HK-2 (cell line): Measurements from ENCODE around the gene LAPTM5.
"Not testable (repeated sequence)": the region's sequence is repeated elsewhere in the genome, so short reads cannot be mapped to it uniquely, and the experiment has no call there.

Experiments used
- DNase-seq: peaks from one replicate; pipeline ENCODE4 v3.0.0-alpha.2; 2018; ENCODE audit not compliant: unreplicated experiment

The LAPTM5 gene, protein sequence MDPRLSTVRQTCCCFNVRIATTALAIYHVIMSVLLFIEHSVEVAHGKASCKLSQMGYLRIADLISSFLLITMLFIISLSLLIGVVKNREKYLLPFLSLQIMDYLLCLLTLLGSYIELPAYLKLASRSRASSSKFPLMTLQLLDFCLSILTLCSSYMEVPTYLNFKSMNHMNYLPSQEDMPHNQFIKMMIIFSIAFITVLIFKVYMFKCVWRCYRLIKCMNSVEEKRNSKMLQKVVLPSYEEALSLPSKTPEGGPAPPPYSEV

DNA sequence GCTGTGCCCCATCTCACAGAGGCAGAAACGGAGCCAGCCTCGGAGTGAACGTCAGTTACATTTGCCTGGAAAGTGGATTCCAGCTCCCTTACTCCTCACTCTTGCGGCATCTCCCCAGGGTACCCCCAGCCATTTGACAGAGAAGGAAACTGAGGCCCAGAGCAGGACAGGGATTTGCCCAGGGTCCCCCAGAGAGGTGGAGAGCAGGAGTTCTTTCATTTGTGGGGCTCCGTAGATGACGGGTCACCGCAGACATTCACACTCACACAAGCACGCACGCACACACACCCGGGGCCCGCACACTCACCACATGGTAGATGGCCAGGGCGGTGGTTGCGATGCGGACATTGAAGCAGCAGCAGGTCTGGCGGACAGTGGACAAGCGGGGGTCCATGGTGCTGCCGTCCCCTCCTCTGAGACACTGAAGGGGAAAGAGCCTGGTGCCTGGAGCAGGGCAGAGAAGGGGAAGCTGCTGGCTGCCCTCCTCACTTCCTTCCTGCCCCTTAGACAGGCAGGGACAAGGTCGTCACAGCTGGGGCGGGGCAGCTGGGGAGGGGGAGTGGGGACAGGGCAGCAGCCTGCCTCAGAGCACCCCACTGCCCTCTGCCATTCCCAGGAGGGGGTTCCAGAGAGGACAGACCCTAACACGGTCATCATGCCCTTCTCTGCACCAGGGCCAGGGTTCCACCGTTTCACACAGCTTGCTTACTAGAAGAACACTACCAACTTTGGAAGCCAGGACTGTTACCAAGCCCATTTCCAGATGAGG, at the start of gene LAPTM5:
LAPTM5 (minus strand) TSS at position 423 of the 769 bp plus-strand sequence; CDS start at position 394, 29 bp downstream.
- DNase-seq, result no peak

DNA sequence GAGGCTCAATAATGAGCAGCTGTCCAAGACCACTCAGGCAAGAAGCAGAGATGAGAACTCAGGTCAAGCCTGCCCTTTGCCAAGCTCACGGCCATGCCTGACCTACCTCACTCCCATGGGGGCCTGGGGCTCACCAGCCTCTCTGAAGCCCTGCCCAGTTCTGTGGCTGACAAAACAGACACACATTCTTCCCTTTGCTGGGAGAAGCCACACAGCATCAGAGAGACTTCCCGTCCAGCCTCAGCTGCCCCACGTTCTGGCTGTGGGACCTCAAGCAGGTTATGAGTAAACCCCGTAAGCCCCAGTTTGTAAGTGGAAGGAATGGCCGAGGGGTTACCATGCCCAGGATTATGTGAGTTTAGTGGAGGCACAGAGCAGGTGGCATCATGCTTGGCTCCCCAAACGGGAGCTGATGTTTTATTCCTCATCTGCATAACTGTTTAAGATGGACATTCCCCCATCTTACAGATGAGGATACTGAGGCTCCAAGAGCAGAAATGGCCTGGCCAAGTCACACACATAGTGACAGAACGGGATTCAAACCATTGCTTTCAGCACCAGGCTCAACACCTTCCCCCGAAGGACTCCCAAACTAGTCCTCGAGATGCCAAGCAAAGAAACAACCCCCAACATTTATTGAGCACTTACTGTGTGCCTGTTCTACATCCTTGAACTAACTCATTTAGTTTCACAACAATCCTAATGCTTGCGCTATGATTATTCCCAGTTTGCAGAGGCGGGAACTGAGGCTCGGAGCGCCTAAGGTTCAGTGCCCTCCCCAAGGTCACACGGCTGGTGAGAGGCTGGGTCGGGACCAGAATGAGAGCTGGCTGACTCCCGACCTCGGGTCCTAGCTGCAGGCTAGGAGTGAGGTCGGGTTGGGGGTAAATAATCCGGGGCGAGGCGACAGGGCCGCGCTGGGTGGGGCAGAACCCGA, 49.1 kb upstream of the LAPTM5 start:
- DNase-seq, result no peak

DNA sequence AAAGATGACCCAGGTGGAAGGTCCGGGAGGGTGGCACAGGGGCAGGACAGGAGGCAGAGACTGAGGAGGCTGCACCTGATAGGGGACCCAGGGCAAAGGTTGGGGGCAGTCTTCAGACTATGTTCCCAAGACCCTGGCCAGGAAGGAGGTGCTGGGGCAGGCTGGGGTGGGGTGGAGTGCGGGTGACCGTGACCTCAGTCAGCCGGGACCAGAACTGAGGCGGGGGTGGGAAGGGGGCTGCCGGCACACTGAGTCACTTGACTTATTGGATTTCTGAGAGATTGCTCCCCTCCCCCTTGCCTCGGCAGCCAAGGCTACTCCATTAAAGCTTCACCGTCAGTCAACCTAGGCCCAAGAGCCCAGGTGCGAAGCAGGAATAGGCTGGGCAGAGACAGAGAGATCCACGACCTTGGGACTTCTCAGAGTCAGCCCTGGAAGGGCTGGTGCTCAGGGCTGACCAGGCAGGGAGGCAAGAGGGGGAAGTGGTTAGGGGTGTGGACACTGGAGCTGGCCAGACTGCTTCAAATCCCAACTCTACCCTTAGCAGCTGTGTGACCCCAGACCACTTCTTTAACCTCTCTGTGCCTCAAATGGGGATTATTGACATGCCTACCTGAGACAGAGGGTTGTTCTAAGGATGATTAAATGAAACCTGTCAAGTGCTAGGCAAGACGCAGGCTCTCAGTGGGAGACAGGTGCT, 47.9 kb upstream of the LAPTM5 start:
- no peak for DNase-seq

DNA sequence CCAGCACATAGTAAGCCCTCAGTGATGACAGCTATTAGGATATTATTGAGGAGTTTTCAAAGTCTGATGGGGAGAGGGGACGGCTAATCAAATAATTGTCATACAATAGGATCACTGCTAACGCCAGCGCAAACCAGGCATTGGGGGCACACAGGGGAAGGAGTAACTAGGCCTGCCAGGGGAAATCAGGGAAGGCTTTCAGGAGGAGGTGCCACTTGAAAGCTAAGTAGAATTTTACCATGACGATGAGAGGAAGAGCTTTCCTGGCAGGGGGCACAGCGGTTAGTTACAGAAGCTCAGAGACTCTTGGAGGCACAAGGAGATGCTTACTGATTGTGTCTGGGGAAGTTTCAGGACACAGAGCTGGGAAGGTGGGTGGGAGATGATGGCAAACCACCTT, 47.2 kb upstream of the LAPTM5 start:
- no peak for DNase-seq

DNA sequence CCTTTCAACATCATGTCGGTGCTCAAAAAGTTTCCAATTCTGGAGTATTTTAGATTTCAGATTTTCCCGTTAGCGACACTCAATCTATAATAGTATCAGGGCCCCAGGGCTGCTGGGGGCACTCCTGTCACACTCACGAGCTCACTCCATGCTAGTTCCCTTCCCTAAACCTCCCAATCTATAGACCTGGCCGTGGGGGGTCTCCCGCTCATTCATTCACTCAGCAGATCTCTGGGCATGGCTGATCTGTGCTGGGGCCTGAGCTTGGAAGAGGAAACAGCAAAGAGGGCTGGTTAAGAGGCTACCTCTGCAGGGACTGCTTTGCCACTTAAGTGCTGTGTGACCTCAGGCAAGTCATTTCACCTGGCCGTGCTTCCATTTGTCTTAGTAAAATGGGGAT, 46.8 kb upstream of the LAPTM5 start:
- DNase-seq, result no peak

DNA sequence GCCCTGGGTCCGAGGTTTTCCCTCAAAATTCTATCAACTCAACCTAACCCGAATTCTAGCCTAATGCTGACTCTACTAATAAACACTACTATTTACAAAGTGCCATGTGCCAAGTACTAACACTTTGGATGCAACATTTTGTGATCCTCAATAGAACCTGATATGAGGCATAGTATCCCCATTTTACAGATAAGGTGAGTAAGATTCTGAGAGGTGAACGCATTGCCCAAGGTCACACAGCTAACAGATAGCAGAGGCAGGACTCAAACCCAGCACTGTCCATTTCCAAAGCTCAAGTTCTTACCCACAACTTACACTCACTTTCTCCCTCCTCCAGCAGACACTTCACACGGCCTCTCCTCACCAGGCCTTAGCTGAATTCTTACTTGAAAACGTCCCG, 46.0 kb upstream of the LAPTM5 start:
- no peak for DNase-seq

DNA sequence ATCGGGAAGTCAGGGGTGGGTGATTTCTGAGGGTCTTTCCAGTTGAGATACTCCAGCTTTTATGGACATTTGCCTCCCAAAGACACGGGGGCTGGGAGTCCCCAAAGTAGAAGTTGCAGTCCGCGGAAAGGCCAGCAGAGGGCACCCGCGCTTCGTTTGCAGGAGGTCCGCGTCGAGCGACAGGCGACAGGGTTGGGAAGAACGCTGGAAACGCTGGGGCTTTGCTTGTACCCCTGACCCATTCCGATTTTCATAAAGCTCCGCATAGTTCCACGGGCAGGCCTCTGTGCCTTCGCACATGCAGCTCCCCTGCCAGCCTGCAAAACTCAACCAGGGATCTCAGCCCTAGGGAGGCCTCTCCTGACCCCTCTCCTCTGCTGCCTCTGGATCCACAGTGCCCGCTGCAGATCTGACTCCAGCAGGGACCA, 44.2 kb upstream of the LAPTM5 start:
- DNase-seq, result peak; percentile 82

DNA sequence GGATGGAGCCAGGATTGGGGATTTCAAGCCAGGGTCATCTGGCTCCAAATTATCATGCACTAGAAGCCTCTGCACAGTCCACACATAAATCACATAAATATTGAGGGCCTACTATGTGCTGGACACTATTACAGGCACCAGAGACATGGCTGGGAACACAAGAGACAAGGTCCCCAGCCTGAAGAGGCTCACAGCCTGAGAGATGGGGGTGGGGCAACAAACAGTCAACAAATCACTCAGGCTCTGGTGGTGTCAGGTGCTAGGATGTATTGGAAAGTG, 41.6 kb upstream of the LAPTM5 start:
- no peak for DNase-seq

DNA sequence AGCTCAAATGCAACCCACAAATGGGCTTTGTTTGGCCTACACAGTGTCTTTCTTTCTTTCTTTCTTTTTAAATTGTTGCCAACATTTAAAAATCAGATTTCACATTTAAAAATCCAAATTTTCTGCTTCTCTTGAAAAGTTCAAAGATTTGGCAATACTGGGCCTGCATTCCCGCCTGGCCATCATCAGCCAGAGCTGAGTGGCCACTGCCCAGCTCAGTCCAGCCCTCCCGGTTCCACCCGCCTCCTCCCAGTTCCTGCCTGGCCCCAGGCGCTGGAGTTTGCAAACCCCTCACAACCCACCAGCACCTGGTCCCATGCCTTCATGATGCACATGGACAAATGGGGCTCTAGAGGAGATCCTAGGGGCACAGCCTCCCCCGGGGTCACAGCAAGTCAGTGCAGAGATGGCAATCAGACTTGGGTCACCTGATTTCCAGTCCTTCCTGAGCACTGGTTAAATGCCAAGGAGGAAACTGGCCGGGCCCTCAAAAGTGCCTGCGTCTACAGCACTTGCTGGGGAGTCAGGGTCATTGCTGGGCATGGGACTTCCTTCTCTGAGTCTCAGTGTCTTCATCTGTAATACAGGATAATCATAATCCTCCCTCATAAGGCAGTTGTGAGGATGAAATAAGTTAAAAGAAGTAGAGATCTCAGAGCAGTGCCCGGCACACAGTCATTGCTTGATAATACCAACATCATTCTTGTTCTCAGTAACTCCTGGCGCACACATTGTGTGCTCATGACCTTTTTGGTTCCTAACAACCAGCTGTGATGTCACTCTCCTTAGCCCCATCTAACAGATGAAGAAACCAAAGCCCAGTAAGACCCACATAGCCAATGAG, 41.0 kb upstream of the LAPTM5 start:
- DNase-seq, result no peak

DNA sequence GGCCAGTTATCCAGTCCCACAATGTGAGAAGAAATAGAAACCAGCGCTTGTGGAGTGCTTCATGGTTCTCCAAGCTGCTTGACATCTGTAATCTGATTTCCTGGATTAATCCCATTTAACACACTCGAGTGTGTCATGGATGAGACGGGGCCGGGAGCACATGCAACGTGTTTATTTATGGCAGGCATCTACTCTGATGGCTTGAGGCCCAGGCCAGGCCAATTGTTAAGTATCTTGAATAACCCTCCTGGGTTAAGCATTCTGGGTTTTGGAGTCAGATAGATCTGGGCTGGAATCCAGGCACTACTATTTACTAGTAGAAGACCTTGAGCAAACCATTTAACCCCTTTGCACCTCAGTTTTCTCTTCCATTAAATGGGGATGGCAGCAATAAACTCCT, 37.5 kb upstream of the LAPTM5 start:
- DNase-seq, result no peak

DNA sequence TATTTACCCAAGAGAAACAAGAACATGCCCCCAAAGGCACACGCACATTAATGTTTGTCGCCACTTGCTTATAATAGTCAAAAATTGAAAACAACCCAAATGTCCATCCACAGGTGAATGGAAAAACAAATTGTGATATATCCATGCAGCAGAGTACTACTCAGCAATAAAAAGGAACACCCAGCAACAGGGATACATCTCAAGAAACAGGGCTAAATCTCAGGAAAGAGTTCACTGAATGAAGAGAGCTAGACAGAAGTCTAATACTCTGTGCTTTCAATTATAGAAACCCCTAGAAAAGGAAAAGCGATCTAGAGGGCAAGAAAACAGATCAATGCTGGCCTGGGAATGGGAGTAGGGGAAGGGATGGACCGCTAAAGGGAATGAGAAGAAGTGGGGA, 36.7 kb upstream of the LAPTM5 start:
- DNase-seq, result no peak

DNA sequence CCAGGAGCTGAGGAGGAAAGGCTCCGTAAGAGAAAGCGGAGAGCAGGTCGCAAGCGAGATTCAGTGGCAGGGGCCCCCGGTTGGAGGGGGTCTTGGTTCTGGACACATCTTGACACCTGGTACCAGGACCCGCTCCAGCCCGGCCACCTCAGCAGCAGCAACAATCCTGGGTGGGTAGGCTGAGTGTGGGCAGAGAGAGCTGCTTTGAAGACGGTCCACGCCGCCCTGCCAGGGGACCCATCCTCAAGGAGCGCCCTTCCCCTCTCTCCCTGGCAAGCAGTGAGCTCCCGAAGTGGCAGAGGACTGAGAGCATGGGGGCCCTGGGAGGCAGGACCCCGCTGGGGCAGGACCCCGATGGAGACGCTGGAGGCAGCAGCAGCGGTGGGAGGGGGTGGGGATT, 35.6 kb upstream of the LAPTM5 start:
- DNase-seq, result no peak

DNA sequence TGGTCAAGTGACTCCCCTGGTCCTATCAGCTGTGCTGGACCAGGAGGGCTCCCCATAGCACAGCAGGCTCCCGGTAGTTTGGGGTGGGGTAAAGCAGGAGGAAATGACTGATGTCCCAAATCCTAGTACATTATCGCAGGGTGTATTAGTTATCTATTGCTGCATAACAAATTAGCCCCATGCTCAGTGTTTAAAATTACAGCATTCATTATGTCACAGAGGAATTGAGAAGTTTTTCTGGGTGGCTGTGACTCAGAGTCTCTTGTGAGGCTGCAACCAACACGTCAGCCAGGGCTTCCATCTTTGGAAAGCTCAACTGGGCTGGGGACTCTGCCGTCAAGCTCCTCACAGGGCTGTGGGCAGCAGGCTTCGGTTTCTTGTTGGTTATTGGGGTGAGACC, 34.3 kb upstream of the LAPTM5 start:
- no peak for DNase-seq

DNA sequence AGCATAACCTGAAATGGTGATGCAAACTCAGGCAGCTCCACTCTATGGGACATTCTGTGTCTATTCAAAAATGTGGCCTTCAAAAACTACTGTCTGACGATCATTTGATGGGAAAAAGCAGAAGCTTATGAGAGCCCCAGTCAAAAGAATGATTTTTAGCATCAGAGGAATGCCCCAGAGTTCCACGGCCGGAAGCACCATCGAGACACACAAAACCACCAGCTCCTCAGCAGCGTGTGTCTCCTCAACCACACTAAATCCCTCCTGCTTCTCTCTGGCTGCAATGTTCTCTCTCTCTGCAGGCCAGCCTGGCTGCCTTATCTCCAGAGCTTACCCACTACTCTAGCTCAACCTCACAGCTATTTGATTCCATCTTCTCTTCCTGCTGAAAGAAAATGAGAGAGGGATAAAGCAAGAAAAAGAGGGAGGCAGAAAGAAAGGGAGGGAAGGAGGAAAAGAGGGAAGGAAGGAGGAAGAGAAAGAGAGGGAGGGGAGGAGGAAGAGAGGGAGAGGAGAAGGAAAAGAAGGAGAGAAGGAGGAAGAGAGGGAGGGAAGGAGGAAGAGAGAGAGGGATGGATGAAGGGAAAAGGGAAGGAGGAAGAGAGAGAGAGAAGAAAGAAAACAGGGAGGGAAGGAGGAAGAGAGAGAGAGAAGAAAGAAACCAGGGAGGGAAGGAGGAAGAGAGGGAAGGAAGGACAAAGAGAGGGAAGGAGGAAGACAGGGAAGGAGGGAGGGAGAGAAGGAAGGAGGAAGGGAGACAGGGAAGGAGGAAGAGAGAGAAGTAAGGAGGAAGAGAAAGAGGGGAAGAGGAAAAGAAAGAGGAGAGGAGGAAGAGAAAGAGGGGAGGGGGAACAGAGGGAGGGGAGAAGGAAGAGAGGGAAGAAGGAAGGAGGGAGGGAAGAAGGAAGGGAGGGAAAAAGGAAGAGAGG, 33.5 kb upstream of the LAPTM5 start:
- DNase-seq, result no peak

DNA sequence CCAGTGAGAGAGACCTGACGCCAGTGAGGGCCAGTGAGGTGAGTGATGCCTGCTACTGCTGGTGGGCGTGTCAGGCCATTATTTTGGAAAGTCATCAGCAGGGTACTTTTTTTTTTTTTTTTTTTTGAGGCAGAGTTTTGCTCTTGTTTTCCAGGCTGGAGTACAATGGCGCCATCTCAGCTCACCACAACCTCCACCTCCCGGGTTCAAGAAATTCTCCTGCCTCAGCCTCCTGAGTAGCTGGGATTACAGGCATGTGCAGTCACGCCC, 32.6 kb upstream of the LAPTM5 start:
- not testable (repeated sequence) for DNase-seq

DNA sequence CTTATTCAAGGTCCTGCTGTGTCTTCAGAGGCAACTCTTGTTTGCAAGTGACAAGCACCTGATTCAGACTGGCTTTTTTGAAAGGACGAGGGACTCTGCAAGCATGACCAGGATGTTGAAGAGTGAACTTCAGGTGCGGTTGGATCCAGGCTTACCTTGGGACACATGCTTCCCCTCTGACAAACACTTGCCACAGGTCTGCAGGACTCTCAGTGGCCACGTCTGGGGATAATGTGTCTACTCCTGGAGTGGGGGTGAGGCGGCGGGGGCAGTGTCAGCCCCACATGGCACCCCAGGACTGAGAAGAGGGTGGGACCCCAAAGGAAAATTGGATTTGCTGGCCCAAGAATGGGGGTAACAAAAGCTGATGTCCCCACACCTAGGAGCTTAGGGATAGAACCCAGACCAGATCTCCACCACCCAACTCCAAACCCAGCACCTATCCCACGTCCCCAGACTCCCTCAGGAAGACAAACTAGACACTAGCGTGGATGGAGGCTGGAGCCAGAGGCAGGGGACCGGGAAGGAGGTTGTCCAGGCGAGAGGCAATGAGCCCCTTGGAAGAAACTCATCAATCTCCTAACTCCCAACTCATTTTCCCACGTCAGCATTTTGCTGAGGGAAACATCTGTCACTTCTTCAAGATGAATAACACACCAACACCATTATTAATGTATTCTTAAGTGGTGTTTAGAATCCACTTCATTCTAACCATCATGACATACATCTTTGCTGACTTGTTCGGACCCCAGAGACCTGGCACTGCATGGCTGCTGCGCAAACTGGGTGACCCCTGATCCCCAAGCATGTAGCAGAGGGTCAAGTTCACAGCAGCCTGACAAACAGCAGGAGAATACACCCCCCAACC, 32.0 kb upstream of the LAPTM5 start:
- no peak for DNase-seq

DNA sequence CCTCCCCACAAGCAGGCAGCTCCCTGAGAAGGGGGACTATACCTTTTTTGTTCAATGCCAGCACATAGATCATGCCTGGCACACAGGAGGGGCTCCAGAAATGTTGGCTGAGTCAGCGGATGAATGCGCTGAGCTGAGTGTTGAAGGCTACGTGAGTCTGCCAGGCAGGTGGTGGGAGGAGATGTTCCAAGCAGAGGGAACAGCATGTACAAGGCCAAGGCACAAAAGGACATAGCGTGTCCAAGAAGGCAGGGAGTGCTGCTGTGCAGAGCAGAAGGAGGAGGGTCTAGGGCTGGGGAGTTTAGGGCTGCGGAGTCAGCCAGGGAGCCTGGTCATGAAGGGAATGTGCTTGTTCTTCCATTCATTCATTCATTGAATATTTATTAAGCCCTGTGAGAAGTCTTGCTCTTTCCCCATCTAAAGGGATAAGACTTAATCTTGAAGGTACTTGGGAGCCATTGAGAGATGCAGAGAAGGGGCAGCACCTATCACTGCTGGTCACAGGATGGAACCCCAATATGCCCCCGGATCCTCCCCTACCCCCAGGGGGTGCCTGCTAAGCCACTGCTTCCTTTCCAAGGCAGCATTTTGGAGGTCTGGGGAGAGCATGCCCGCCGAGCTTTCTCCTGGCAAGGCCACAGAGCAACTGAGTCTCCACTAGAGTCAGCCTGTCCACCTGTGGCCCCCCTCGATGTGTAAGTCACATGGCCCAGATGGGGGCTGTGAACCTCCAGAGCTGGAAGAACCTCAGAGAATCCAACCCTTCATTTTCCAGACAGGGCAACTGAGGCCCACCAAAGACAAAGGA, 31.2 kb upstream of the LAPTM5 start:
- no peak for DNase-seq

DNA sequence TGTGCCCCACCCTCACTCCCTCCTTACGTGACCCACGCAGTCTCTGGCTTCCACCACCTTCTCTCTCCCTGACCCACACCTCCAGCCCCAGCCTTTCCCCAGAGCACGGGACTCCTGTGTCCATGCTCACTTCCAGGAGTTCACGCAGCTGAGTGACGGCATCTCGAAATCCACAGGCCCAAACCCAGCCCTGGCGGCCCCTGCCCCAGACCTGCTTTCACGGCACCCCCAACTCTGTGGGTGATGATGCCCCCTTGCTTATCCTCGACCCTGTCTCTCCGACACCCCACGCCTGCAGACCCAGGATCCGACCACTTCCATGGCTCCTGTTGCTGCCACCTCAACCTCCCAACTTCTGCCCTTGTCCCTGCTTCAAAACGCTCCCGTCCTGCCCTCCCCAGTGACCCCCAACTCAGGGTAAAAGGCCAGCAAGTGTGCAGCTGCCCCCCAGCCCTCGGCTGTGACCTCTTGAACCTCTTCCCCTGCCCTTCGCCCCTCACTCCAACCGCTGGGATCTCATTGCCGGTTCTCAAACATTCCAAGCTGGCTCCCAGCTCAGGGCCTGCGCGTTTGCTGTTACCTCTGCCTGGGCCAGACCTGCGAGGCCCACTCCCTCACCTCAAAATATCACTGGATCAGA, 30.4 kb upstream of the LAPTM5 start:
- DNase-seq, result no peak
